COLO668 (cell line): Measurements from ENCODE around the gene KCNJ11.

Experiments used
- DNase-seq: peaks from one replicate; lab custom pipeline; 2025; ENCODE audit not compliant: unreplicated experiment; lab: John Stamatoyannopoulos, UW

The KCNJ11 gene

GRCh38 chr11:17392872-17393271 lies 4.4 kb upstream of the KCNJ11 start:
- DNase-seq: no peak

- DNase-seq: peak; percentile 89
Observed at GRCh38 chr11:17391493-17392355, 3.3 kb upstream of the KCNJ11 start.

GRCh38 chr11:17389957-17390649 lies 1.6 kb upstream of the KCNJ11 start:
- DNase-seq: peak; percentile 46

DNA sequence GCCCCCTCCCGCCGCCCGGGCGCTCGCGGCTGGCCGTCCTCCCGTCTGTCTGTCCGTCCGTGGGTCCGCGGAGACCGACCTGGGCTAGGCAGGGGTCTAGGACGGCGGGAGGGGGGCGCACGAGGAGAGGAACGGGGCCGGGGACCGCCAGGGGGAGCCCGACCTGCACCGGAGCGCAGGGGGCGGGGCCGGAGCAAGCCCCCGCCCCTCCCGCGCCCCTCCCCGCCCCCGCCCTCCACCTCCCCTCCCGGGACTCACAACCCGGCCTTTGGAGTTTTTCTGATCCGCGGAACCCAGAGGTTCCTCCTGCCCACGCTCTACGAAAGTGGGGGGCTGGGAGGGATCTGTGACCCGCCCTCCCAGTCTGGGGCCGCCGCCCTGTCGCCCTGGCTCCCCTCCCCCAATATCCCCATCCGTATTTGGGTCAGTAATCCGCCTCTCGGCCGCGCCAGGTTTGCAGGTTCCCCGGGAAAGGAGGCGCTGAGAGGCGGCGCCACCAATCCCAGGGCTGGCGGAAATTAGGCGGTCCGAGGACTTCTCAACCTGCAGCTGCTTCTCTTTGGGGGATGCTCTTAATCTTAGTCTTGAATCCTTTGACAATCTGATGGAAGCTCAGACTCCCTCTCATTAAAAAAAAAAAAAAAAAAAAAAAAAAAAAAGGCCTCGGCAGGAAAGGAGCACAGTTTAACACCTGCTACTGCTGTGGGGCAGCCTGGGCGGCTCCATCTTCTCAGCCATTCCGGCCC lies 925 bp upstream of the KCNJ11 start:
- peak; percentile 89 for DNase-seq

DNA sequence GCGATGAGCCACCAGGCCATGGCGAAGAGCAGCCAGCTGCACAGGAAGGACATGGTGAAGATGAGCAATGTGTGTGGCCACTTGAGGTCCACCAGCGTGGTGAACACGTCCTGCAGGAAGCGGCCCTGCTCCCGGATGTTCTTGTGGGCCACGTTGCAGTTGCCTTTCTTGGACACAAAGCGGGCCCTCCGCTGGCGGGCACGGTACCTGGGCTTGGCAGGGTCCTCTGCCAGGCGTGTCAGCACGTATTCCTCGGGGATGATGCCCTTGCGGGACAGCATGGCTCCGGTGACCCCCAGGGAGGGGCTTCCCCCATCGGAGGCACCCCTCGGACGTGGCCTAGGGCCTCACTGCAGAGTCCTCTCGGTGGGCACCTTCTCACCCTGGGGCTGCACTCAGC lies 648 bp downstream of the KCNJ11 start:
- DNase-seq: no peak

GRCh38 chr11:17387254-17387653 lies 1.2 kb downstream of the KCNJ11 start:
- no peak for DNase-seq

DNA sequence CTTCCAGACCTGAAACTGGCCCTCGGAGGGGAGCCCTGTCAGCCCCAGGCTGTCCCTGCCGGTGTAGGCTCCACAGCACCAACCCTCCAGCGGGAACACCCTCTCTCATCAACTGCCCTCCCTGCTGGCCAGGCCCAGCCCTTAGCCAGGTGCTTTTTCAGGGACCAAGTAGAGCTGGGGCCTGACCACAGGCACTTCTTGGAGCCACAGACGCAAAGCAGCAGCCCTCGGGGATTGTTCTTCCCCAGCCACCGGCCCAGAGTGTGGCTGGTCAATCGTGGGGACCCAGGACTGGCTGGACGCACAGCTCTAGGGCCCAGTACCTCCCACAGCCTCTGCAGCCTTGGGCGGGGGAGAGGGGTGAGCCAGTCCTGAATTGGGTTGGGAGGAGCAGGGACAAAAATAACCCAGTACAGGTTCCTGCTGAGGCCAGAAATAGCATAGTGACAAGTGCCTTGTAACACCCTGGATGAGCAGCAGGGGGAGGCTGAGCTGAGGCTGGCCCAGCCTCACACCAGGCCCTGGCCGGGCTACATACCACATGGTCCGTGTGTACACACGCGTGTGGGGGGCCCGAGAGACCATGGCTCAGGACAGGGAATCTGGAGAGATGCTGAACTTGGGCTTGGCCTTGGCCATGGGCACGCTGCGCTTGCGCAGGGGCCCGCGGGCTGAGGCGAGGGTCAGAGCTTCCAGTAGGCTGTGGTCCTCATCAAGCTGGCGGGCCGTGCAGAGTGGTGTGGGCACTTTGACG lies 2.0 kb downstream of the KCNJ11 start:
- peak; percentile 74 for DNase-seq

GRCh38 chr11:17385926-17386325 lies 2.5 kb downstream of the KCNJ11 start:
- no peak for DNase-seq

GRCh38 chr11:17385492-17385891 lies 3.0 kb downstream of the KCNJ11 start:
- DNase-seq: no peak

DNA sequence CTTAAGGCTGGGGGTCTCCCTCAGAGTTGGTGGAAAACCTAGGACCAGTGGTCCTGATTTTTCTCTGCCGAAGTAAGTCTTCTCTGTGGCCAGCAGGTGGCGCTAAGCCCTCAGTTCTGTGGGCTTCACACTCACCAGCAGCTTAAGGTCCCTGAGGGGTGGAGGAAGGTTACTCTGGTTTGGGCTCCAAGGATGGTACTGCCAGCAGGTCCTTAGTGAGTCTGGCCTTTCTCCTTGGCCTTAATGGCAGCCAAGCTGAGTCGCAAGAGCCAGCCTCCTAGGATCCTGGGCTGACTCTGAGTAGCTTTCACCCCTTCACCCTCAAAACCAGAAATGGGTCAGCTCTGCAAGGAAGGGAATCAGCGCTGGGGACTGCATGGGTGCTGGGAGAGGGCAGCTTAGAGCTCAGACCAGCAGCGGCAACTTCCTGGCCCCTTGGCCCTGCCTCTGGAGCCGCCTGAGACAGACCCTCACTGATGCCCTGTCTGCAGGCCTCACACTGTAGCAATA lies 4.4 kb downstream of the KCNJ11 start:
- peak; percentile 90 for DNase-seq

DNA sequence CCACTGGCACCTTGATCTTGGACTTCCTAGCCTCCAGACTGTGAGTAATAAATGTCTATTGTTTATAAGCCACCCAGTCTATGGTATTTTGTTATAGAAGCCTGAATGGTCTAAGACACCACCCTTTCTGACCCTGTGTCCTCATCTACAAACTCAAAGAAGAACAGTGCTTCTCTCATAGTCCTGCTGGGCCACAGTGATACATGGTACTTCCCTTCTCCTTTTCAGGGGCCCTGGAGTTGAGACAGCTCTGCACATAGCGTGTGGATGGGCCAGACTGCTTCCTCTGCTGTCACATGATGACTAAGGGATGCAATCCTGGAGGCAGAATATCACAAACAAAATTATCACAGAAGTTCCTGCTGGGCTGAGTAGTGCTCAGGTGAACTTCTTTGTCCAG lies 5.0 kb downstream of the KCNJ11 start:
- DNase-seq: no peak

DNA sequence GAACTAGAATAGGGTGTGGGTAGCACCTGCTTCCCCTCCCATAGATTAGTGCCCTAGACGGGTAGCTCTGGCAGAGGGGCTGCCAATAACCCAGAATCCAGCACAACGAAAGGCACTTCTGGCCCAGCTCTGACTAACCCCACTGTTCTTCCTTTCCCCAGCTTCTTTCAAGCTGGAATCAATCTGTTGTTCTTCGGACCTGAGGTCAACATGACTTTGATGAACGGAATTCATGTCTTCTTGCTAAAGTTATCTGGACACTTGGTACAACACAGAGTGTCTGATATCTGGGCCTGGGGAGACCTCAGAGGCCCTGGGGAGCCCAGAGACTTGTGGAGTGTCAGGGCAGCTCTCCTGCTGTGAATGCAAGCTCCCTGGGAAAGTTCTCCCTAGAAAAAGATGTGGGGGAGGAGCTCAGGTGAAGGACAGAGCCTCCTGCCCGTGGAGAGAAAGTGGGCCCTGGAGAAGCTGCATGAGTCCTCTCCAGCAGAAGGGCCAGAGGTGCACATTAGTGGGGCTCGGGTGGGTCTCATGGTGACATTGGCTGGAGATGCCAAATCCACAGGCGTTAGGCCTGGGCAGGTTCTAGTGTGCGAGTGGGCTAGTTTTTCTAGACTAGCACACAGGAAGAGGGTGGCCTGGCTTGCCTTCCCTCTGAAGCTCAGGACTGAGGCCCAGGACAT lies 6.3 kb downstream of the KCNJ11 start:
- DNase-seq: no peak

DNA sequence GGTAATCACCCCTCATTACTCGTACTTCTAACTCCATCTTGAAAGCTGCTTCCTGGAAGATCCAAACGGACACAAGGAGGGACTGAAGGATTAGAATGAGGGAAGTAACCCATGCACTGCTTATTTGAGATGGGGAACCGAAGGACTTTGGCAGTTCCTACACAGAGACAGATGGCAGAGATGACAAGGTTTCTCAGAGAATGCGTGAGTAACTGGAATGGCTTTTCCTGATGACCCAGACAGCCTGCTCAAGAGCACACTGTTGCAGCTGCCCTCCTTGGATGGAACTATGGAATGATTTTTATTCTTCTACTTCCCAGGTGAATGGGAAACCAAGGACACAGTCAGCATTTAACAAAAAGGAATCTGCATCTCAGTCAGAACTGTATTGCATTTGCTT lies 7.3 kb downstream of the KCNJ11 start:
- DNase-seq: no peak

GRCh38 chr11:17379383-17380180 lies 8.9 kb downstream of the KCNJ11 start:
- no peak for DNase-seq

DNA sequence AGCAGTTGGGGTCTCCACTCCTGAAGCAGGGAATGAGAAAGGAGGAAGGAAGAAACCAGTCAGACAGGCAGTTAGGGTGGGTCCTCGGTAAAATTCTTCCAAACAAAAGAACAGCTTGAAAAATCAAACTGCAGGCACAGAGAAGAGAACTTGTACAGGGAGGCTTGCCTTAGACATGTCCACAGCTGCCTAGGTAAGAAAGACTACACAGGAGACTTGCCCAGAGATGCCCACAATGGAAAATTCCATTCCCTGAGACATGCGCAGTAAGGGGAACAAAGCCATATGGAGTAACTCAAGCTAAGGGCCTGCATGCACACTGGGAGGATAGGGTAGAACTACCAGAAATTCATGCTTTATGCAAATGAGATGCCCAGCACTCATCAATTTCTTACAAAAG lies 9.8 kb downstream of the KCNJ11 start:
- no peak for DNase-seq

- DNase-seq: no peak
Observed at GRCh38 chr11:17376493-17376892, 12.0 kb downstream of the KCNJ11 start.

GRCh38 chr11:17375547-17375946 lies 12.9 kb downstream of the KCNJ11 start:
- DNase-seq: no peak

GRCh38 chr11:17371614-17372013 lies 16.8 kb downstream of the KCNJ11 start:
- no peak for DNase-seq

- DNase-seq: no peak
Observed at GRCh38 chr11:17369684-17370243, 18.7 kb downstream of the KCNJ11 start.
